HEK293 (cell line): ENCODE measurements around the gene CHN1.

Experiments used
- ZNF530 ChIP-seq: fragments of 450-650 bp; formaldehyde crosslinking; IDR thresholded peaks from 2 replicates; pipeline ENCODE4 v1.5.1; 2016; ENCODE audit warnings: low read depth, missing biosample characterization, missing genetic modification characterization
- TF ChIP-seq, protein P1 (sequence below): fragments of 450-650 bp; formaldehyde crosslinking; IDR thresholded peaks from 2 replicates; pipeline ENCODE4 v1.5.1; 2016; ENCODE audit warnings: missing biosample characterization, missing genetic modification characterization
- TF ChIP-seq, protein P2 (sequence below): fragments of 450-650 bp; formaldehyde crosslinking; IDR thresholded peaks from 2 replicates; pipeline ENCODE4 v1.5.1; 2016; ENCODE audit warnings: missing biosample characterization, missing genetic modification characterization

DNA sequence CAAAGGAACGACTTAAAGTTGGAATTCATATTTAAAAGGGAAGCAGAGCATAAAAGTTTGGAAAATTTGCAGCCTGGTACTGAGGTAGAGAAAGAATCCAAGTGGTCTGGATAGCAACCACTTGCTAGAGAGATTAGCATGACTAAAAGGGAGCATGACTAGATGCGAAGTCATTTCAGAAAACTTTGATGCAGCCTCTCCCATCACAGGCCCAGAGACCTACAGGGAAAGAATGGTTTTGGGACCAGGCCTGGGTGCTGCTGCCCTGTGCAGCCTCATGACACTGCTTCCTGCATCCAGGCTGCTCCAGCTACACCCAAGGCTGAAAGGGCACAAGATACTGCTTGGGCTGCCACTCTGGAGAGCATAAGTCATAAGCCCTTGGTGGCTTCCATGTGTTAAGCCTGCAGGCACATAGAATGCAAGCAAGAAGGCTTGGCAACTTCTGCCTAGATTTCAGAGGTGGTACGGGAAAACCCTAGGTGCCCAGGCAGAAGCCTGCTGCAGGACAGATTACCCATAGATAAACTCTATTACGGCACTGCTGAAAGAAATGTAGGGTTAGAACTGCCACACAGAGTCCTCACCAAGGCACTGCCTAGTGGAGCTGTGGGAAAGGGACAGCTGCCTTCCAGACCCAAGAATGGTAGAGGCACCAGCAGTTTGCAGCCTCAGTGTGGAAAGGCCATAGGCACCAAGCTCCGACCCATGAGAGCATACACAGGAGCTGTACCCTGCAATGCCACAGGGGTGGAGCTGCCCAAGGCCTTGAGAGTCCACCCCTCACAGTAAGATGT lies 12.6 kb upstream of the CHN1 start:
- TF ChIP-seq, protein P1, sequence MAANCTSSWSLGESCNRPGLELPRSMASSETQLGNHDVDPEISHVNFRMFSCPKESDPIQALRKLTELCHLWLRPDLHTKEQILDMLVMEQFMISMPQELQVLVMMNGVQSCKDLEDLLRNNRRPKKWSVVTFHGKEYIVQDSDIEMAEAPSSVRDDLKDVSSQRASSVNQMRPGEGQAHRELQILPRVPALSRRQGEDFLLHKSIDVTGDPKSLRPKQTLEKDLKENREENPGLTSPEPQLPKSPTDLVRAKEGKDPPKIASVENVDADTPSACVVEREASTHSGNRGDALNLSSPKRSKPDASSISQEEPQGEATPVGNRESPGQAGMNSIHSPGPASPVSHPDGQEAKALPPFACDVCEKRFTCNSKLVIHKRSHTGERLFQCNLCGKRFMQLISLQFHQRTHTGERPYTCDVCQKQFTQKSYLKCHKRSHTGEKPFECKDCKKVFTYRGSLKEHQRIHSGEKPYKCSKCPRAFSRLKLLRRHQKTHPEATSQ (tag by site-specific recombination), result no peak
- TF ChIP-seq, protein P2, sequence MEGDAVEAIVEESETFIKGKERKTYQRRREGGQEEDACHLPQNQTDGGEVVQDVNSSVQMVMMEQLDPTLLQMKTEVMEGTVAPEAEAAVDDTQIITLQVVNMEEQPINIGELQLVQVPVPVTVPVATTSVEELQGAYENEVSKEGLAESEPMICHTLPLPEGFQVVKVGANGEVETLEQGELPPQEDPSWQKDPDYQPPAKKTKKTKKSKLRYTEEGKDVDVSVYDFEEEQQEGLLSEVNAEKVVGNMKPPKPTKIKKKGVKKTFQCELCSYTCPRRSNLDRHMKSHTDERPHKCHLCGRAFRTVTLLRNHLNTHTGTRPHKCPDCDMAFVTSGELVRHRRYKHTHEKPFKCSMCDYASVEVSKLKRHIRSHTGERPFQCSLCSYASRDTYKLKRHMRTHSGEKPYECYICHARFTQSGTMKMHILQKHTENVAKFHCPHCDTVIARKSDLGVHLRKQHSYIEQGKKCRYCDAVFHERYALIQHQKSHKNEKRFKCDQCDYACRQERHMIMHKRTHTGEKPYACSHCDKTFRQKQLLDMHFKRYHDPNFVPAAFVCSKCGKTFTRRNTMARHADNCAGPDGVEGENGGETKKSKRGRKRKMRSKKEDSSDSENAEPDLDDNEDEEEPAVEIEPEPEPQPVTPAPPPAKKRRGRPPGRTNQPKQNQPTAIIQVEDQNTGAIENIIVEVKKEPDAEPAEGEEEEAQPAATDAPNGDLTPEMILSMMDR (tag by site-specific recombination), result no peak
- TF ChIP-seq ZNF530 (tag by site-specific recombination), result no peak
